Testis (tissue), 3 donors: ENCODE measurements around the gene ATP5PB. TPM values are rescaled to one million over a fixed set of nuclear protein-coding genes. Genes with fewer than 3 reads are reported as not detected.

Experiments used
- DNase-seq: peaks from one replicate; pipeline ENCODE4 v3.0.0-alpha.2; 2019
- H3K27ac ChIP-seq, 2 donors: fragments of 200-600 bp; sonication (generic); one replicate each; pipeline ENCODE4 v1.5.1; 2019
- H3K27me3 ChIP-seq: fragments of 200-600 bp; sonication (generic); one replicate; pipeline ENCODE4 v1.5.1; 2019
- H3K36me3 ChIP-seq: fragments of 200-600 bp; sonication (generic); one replicate; pipeline ENCODE4 v1.5.1; 2017; ENCODE audit warnings: low read depth; ENCODE audit errors: missing control alignments
- H3K4me1 ChIP-seq: fragments of 200-600 bp; sonication (generic); one replicate; pipeline ENCODE4 v1.5.1; 2019
- H3K4me3 ChIP-seq, 2 donors: fragments of 200-600 bp; sonication (generic); one replicate each; pipeline ENCODE4 v1.5.1; 2017 to 2019
- H3K9me3 ChIP-seq: fragments of 200-600 bp; sonication (generic); one replicate; pipeline ENCODE4 v1.5.1; 2017
- POLR2A ChIP-seq: fragments of 450-650 bp; IDR thresholded peaks from one replicate; pipeline ENCODE4 v1.6.1; 2017; ENCODE audit warnings: antibody characterized with exemption, mild to moderate bottlenecking, moderate library complexity
- WGBS, 2 donors: methylation state at CpG; one replicate each; pipeline ENCODE4 v1.1.5; 2018; 5-methylcytosine and 5-hydroxymethylcytosine counted together
- intact Hi-C: fragments of 100-400 bp; cut with DNase I; formaldehyde crosslinking; loops from one replicate; pipeline ENCODE4 v1.15.1; 2023; ENCODE audit warnings: low total_unique reads
- polyA plus RNA-seq: library from polyadenylated mRNA; stranded (reverse); fragments of 350-450 nt; fragmentation: Illumina TruSeq; extraction: RNeasy Lipid Tissue Mini Kit (QIAGEN cat#74804); gene quantifications from one replicate; pipeline ENCODE4 v1.2.3, GENCODE V29; 2014; ENCODE audit warnings: low read depth, low replicate concordance; ENCODE audit not compliant: insufficient read depth
- total RNA-seq, 2 donors: library from RNA; depleted of rRNA; stranded (reverse); fragments of >200 nt; gene quantifications; one replicate each; pipeline ENCODE4 v1.2.3, GENCODE V29; 2016
- TF ChIP-seq, protein P1 (sequence below), 3 experiments: fragments of 450-650 bp in 2 of 3; fragments of 200-600 bp in 1 of 3; sonication (generic) in 1 of 3; IDR thresholded peaks; one replicate each; pipeline ENCODE4 v1.5.1; 2016 to 2019; ENCODE audit warnings: antibody characterized with exemption in 3 of 3, mild to moderate bottlenecking in 2 of 3, moderate library complexity in 1 of 3

The ATP5PB gene
- total and polyA plus RNA-seq, 3 donors from 2014 or later: 183 to 419 (median 188) TPM

DNA sequence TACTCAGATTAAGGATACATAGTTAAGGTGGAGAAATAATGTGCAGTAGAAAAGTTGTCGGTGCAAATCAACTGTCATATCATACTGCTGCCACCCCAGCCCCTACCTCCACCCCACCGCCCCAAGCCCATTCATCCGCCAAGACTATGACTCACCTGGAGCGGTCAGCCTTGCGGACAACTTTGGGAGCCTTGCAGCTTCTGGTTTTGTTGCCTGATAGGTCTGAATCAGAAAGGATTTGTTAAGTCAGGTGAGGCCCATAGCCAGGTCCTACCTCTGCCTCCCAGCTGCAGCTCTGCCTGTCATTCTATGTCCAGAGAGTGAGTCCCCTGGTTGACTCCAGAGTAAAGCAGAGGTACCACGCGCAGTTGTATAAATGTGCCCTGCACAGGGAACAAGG, 37.2 kb downstream of the ATP5PB start:
- H3K27ac ChIP-seq: no peak overlapping the region
- DNase-seq: no peak
- H3K4me1 ChIP-seq: peaks cover 7% of the 10 kb centered on the region
- intact Hi-C loops: loop anchor here (10.0 kb wide), 1 partner anchor 268 kb away; the partner anchor contains the start of gene DDX20
- H3K9me3 ChIP-seq: no peaks in the 10 kb centered on the region
- no peak overlapping the region for H3K4me3 ChIP-seq
- no peaks in the 10 kb centered on the region for H3K27me3 ChIP-seq
- TF ChIP-seq POLR2A: no peak
- TF ChIP-seq, protein P1, sequence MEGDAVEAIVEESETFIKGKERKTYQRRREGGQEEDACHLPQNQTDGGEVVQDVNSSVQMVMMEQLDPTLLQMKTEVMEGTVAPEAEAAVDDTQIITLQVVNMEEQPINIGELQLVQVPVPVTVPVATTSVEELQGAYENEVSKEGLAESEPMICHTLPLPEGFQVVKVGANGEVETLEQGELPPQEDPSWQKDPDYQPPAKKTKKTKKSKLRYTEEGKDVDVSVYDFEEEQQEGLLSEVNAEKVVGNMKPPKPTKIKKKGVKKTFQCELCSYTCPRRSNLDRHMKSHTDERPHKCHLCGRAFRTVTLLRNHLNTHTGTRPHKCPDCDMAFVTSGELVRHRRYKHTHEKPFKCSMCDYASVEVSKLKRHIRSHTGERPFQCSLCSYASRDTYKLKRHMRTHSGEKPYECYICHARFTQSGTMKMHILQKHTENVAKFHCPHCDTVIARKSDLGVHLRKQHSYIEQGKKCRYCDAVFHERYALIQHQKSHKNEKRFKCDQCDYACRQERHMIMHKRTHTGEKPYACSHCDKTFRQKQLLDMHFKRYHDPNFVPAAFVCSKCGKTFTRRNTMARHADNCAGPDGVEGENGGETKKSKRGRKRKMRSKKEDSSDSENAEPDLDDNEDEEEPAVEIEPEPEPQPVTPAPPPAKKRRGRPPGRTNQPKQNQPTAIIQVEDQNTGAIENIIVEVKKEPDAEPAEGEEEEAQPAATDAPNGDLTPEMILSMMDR (IDR thresholded peaks at IDR 0.05): no peak
- H3K36me3 ChIP-seq: no peaks in the 10 kb centered on the region
- WGBS, 2 donors: 93 to 95% methylated on average over 5 to 7 of the region's 7 CpGs

- intact Hi-C loops: loop anchor here (10.0 kb wide), 1 partner anchor 268 kb away; the partner anchor contains the start of gene DDX20
- no peak for TF ChIP-seq POLR2A
- TF ChIP-seq, protein P1 (IDR thresholded peaks at IDR 0.05): no peak
- H3K4me3 ChIP-seq: no peak overlapping the region
- no peaks in the 10 kb centered on the region for H3K27me3 ChIP-seq
- H3K27ac ChIP-seq: no peak overlapping the region
- H3K4me1 ChIP-seq: no peaks in the 10 kb centered on the region
- DNase-seq: no peak
- H3K36me3 ChIP-seq: no peaks in the 10 kb centered on the region
- H3K9me3 ChIP-seq: no peaks in the 10 kb centered on the region
- WGBS, 2 donors: 90% methylated on average over 6 of the region's 6 CpGs
These were observed 37.9 kb downstream of the ATP5PB start for GRCh38 chr1:111487133-111487532.

- Histone ChIP-seq H3K4me1 (no peaks in the 10 kb centered on the region), H3K27ac (no peak overlapping the region), H3K36me3 (no peaks in the 10 kb centered on the region), H3K4me3 (no peak overlapping the region), H3K9me3 (no peaks in the 10 kb centered on the region), H3K27me3 (no peaks in the 10 kb centered on the region)
- intact Hi-C loops: loop anchor here (10.0 kb wide), 1 partner anchor 266 kb away; the partner anchor contains the start of gene DDX20
- 93 to 99% methylated on average over 9 of the region's 9 CpGs for WGBS, 2 donors
- no peak for DNase-seq
- TF ChIP-seq, protein P1 (IDR thresholded peaks at IDR 0.05): no peak
- TF ChIP-seq POLR2A: no peak
These were observed 39.4 kb downstream of the ATP5PB start for GRCh38 chr1:111488669-111489068.

- Histone ChIP-seq H3K4me3 (no peak overlapping the region), H3K27me3 (no peaks in the 10 kb centered on the region), H3K4me1 (no peaks in the 10 kb centered on the region), H3K27ac (peak overlapping the region in 1 of 2 donors; percentile 38), H3K9me3 (no peaks in the 10 kb centered on the region), H3K36me3 (no peaks in the 10 kb centered on the region)
- intact Hi-C loops: loop anchor here (10.0 kb wide), 1 partner anchor 265 kb away; the partner anchor contains the start of gene DDX20
- peak; percentile 35 for DNase-seq
- WGBS, 2 donors: 72 to 79% methylated on average over 4 of the region's 4 CpGs
- TF ChIP-seq, protein P1 (IDR thresholded peaks at IDR 0.05): no peak
- no peak for TF ChIP-seq POLR2A
These were observed 40.3 kb downstream of the ATP5PB start for GRCh38 chr1:111489604-111490003.

DNA sequence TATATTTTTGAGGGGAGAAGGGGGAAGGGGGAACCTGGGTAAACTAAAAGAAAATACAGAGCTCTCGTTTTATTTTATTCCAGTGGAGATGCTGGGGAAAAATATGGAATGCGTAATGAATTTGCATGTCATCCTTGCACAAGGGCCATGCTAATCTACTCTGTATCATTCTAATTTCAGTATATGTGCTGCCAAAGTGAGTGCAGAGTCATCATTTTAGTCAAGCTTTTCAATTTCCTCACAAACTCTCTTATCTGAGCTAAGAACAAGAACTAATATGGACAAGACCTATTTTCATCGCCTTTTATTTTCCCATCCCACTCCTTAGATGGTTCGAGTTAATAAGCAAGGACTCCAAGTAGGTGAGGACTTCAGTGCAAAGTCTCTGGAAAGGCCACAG, 41.0 kb downstream of the ATP5PB start:
- Histone ChIP-seq H3K27ac (peak overlapping the region in 1 of 2 donors; percentile 12), H3K36me3 (no peaks in the 10 kb centered on the region), H3K27me3 (no peaks in the 10 kb centered on the region), H3K4me3 (no peak overlapping the region), H3K4me1 (no peaks in the 10 kb centered on the region), H3K9me3 (no peaks in the 10 kb centered on the region)
- WGBS, 2 donors: 86 to 94% methylated on average over 4 of the region's 4 CpGs
- TF ChIP-seq, protein P1 (IDR thresholded peaks at IDR 0.05): no peak
- TF ChIP-seq POLR2A: no peak
- DNase-seq: no peak
- intact Hi-C loops: no loop called here
